SU-DHL-6 (cell line): ENCODE results near the gene GSTM2.

Experiments
- H2AFZ ChIP-seq: fragments of 200-600 bp; sonication (generic); 2 replicates; pipeline ENCODE4 v1.6.1; 2014; ENCODE audit warnings: low read depth, mild to moderate bottlenecking, moderate library complexity, mixed read lengths, antibody characterized with exemption, low read length; ENCODE audit not compliant: severe bottlenecking
- H3F3A ChIP-seq: fragments of 200-600 bp; shearing (Covaris generic); 2 replicates; pipeline ENCODE4 v1.6.0; 2016; ENCODE audit warnings: antibody characterized with exemption, mild to moderate bottlenecking; ENCODE audit not compliant: insufficient read depth
- H3K27ac ChIP-seq: fragments of 200-600 bp; sonication (generic); 2 replicates; pipeline ENCODE4 v1.5.1; 2016; ENCODE audit warnings: low read depth, mild to moderate bottlenecking, low read length, moderate library complexity, mixed read lengths
- H3K27me3 ChIP-seq: fragments of 200-600 bp; sonication (generic), shearing (Covaris generic); 2 replicates; pipeline ENCODE4 v1.6.0; 2014; ENCODE audit warnings: mild to moderate bottlenecking, low read length
- H3K36me3 ChIP-seq: fragments of 200-600 bp; sonication (generic); 2 replicates; pipeline ENCODE4 v1.6.1; 2014; ENCODE audit warnings: mild to moderate bottlenecking, low read length, mixed read lengths
- H3K4me2 ChIP-seq: fragments of 300-600, 200-600 bp; shearing (Covaris generic), sonication (generic); 2 replicates; pipeline ENCODE4 v1.6.0; 2014; ENCODE audit warnings: low read length, low read depth, mild to moderate bottlenecking; ENCODE audit not compliant: poor library complexity, severe bottlenecking
- H3K4me3 ChIP-seq: fragments of 200-600 bp; sonication (generic); 2 replicates; pipeline ENCODE4 v1.5.1; 2014; ENCODE audit warnings: antibody characterized with exemption, low read length, mild to moderate bottlenecking, mixed read lengths; ENCODE audit not compliant: insufficient read depth, poor library complexity, severe bottlenecking
- H3K79me2 ChIP-seq: fragments of 200-600 bp; sonication (generic); 2 replicates; pipeline ENCODE4 v1.6.1; 2014; ENCODE audit warnings: mild to moderate bottlenecking, low read length, moderate library complexity; ENCODE audit not compliant: insufficient read depth
- H3K9ac ChIP-seq: fragments of 200-600 bp; sonication (generic); 2 replicates; pipeline ENCODE4 v1.7.0; 2014; ENCODE audit warnings: mild to moderate bottlenecking, low read length
- H3K9me2 ChIP-seq: fragments of 200-600 bp; sonication (generic); replicated peaks from 2 replicates; pipeline ENCODE4 v1.6.1; 2014; ENCODE audit warnings: low read length; ENCODE audit not compliant: insufficient read depth
- H3K9me3 ChIP-seq: fragments of 200-600 bp; sonication (generic); 2 replicates; pipeline ENCODE4 v1.6.1; 2014; ENCODE audit warnings: low read length, mixed read lengths; ENCODE audit not compliant: insufficient read depth
- H4K20me1 ChIP-seq: fragments of 200-600 bp; sonication (generic); 2 replicates; pipeline ENCODE4 v1.6.1; 2014; ENCODE audit warnings: low read depth, mild to moderate bottlenecking, antibody characterized with exemption, low read length, moderate library complexity, mixed read lengths
- CTCF ChIP-seq: fragments of 200-600 bp; sonication (generic); IDR thresholded peaks from one replicate; pipeline ENCODE4 v1.5.1; 2017; ENCODE audit warnings: antibody characterized with exemption, mild to moderate bottlenecking, low read length, moderate library complexity; ENCODE audit not compliant: insufficient read depth, poor library complexity, severe bottlenecking
- EZH2phosphoT487 ChIP-seq: fragments of 200-600 bp; sonication (generic), shearing (Covaris generic); conservative IDR thresholded peaks from 2 replicates; pipeline ENCODE4 v1.6.1; 2018; ENCODE audit warnings: mild to moderate bottlenecking, antibody characterized with exemption, low read length, moderate library complexity, mixed read lengths

GSTM2 gene

GRCh38 chr1:109637446-109637845 is 30.4 kb upstream of the GSTM2 start:
- Histone ChIP-seq H3K9ac (no peak overlapping the region), H3K4me3 (no peak overlapping the region), H3K4me2 (no peak overlapping the region), H2AFZ (no peak overlapping the region), H3K9me3 (no peaks in the 10 kb centered on the region), H4K20me1 (no peaks in the 10 kb centered on the region), H3K9me2 (no peaks in the 10 kb centered on the region), H3K27me3 (no peaks in the 10 kb centered on the region), H3K79me2 (no peaks in the 10 kb centered on the region), H3F3A (no peaks in the 10 kb centered on the region), H3K27ac (no peak overlapping the region), H3K36me3 (no peaks in the 10 kb centered on the region)
- no peak for TF ChIP-seq EZH2phosphoT487
- TF ChIP-seq CTCF: no peak

GRCh38 chr1:109639063-109639840 is 28.6 kb upstream of the GSTM2 start:
- Histone ChIP-seq H3K79me2 (no peaks in the 10 kb centered on the region), H2AFZ (no peak overlapping the region)
- TF ChIP-seq CTCF (no peak), EZH2phosphoT487 (no peak)

GRCh38 chr1:109639841-109640184 is 28.0 kb upstream of the GSTM2 start:
- H3F3A ChIP-seq: no peaks in the 10 kb centered on the region
- no peaks in the 10 kb centered on the region for H3K9me3 ChIP-seq
- H3K36me3 ChIP-seq: no peaks in the 10 kb centered on the region
- H3K27me3 ChIP-seq: no peaks in the 10 kb centered on the region
- no peak for TF ChIP-seq EZH2phosphoT487
- TF ChIP-seq CTCF: no peak
- no peaks in the 10 kb centered on the region for H3K9me2 ChIP-seq
- no peak overlapping the region for H3K4me2 ChIP-seq
- H4K20me1 ChIP-seq: no peaks in the 10 kb centered on the region
- no peak overlapping the region for H3K4me3 ChIP-seq
- no peak overlapping the region for H3K27ac ChIP-seq
- H2AFZ ChIP-seq: no peak overlapping the region
- H3K9ac ChIP-seq: no peak overlapping the region
- H3K79me2 ChIP-seq: no peaks in the 10 kb centered on the region

More at GRCh38 chr1:109639063-109639840, 28.6 kb upstream of the GSTM2 start:
- no peak overlapping the region for H3K27ac ChIP-seq
- H4K20me1 ChIP-seq: no peaks in the 10 kb centered on the region
- H3K27me3 ChIP-seq: no peaks in the 10 kb centered on the region
- H3K9me2 ChIP-seq: no peaks in the 10 kb centered on the region
- H3F3A ChIP-seq: no peaks in the 10 kb centered on the region
- H3K4me3 ChIP-seq: no peak overlapping the region
- H3K4me2 ChIP-seq: no peak overlapping the region
- H3K36me3 ChIP-seq: no peaks in the 10 kb centered on the region
- no peaks in the 10 kb centered on the region for H3K9me3 ChIP-seq
- no peak overlapping the region for H3K9ac ChIP-seq
